GM21576 (cell line): ENCODE results near the gene WWC1.

ENCODE experiments used
- ATAC-seq: cut with Tn5 transposase; IDR thresholded peaks from one replicate; pipeline ENCODE4 v1.9.1; 2021; ENCODE audit warnings: mild to moderate bottlenecking, moderate library complexity; ENCODE audit not compliant: unreplicated experiment

Gene WWC1

GRCh38 chr5:168359820-168360460, 68.5 kb downstream of the WWC1 start:
- no peak for ATAC-seq

- no peak for ATAC-seq
These were observed 69.3 kb downstream of the WWC1 start for GRCh38 chr5:168360521-168361285.

GRCh38 chr5:168362097-168362885, 70.8 kb downstream of the WWC1 start:
- no peak for ATAC-seq

DNA sequence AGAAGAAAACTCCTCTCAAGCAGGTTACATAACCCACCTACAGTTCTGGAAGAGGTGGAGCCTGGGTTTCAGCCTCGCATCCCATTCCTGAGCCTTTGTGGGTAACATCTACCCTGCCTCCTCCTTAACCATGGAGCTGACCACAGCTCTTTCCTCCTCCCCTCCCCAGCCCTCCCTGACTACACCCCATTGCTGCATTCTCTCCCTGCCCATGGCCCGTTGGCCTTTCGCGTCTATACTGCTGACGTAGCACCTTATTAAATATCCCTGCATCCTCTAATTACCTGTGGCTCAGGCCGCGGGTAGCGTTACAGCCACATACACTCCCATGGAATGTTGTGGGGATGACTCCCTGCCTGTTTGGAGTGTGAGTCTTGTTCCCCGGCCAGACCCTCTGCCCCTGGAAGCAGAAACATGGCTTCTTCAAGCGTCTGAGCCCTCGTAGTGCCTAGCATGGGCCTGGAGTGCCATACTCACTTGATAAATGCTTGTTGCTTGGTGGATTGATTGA, 72.8 kb downstream of the WWC1 start:
- no peak for ATAC-seq

- no peak for ATAC-seq
These were observed 73.5 kb downstream of the WWC1 start for GRCh38 chr5:168364750-168365550.

DNA sequence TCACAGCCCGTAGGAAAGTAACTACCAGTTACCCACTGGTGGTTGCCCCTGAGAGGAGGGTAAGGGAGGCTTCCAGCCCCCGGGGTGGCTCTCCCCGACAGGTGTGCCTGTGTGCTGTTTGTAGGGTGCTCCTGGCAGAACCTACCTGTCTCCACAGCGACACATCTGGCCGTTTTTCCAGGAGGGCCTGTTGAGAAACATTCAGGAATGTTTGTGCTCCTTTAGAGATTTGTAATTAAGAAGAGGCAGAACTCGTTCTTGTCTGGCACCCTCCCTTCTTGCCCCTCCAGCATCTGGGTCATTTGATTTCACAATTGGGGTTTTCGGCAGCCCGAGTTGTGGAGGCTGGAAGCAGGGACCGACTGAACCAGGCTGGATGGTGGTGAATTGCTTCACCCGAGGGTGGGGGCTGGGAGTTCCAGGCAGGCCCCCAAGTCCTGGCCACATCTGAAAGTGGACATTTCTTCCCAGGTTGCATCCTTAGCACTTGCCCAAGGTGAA, 74.2 kb downstream of the WWC1 start:
- ATAC-seq, result no peak

GRCh38 chr5:168366116-168366515, 74.7 kb downstream of the WWC1 start:
- ATAC-seq, result no peak

GRCh38 chr5:168368854-168369253, 77.4 kb downstream of the WWC1 start:
- ATAC-seq, result no peak

- ATAC-seq, result no peak
These were observed 79.4 kb downstream of the WWC1 start for GRCh38 chr5:168370831-168371230.

DNA sequence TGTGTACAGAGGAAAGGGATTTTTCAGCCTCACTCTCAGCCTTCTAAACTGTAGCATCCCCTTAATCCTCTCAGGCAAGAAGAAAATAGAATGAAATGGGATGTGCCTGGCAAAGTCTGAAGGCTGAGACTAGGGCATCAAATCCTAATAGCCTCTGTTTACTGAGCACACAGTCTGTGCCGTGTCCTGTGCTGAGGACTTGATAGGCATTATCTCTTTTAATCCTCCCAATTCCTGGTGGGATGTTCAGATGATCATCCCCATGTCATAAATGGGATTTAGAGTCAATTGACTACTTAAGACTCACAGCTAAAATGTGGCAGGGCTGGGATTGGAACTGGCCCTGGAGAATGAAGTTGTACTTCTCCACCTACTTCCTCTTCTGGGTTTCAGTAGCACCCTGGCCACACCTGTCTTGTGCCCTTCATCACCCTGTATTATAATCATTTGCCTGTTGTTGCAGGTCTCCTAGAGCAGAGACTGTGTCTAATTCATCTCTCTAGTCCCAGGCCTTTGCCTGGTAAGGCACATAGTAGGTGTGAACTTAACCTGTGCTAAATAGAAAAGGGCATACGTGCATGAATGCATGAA, 81.0 kb downstream of the WWC1 start:
- ATAC-seq, result no peak

GRCh38 chr5:168374532-168374931, 83.1 kb downstream of the WWC1 start:
- no peak for ATAC-seq

GRCh38 chr5:168375214-168375613, 83.8 kb downstream of the WWC1 start:
- ATAC-seq, result no peak

- ATAC-seq, result no peak
These were observed 86.1 kb downstream of the WWC1 start for GRCh38 chr5:168377525-168377924.

DNA sequence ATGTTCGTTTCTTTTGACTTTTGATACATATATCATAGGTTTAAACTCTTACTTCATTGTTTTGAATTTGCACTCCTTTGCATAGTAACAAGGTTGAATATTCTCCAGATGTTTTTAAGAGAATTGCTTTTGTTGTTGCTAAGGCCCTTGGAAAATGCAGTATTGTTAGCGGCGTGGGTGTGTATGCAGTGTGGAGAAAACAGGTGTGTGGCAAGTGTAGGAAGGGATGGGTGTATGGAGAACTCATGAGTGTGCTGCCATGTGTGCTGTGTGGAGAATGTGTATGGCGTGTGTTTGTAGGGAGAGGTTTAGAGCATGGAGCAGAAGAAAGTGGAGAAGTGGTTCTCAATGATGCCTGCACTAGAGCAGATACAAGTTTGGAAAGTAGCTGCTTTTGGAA, 87.3 kb downstream of the WWC1 start:
- ATAC-seq, result no peak

- no peak for ATAC-seq
These were observed 91.0 kb downstream of the WWC1 start for GRCh38 chr5:168382421-168382820.

DNA sequence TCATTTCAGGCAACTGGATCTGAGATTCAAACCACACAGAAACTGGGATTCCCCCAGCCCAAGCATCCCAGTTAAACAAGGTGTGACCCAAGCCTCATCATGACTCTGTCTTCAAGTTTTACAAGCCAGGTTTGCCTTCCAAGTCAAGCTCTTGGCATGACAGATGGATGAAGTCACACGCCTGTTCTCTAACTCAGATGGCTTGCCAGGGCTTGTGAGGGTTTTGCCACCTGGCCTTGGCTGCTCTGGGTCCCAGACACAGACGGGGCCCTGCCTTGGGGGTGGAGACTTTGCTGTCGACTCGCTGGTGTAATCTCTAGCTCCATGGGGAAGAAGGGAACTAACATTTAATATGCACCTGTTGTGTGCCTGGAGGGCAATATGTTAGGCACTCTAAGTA, 99.0 kb downstream of the WWC1 start:
- no peak for ATAC-seq

GRCh38 chr5:168393773-168394172, 102.3 kb downstream of the WWC1 start:
- no peak for ATAC-seq

GRCh38 chr5:168400429-168401220, 109.2 kb downstream of the WWC1 start:
- ATAC-seq, result no peak

DNA sequence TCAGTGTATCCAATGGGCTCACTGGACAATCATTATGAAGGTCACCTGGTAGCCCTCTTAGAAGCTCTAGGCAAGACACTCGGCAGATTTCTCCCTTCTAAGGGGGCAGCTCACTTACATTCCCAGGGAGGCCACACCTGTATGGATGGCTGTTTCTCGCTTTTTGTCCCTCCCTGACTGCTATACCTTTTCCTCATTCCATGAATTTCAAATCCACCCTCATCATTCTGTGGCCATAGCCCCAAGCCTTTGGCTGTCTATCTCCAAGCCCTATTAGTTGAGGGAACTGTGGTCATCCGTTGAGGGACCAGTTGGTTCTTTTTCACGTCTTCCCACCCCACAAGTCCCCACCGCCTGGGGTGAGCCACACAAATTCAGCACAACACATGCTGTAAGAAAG, 109.8 kb downstream of the WWC1 start:
- no peak for ATAC-seq
